IPS-20b (cell line): ENCODE results near the gene FUT7.

Experiments
- H3K27ac ChIP-seq: one replicate; pipeline ENCODE4 v1.5.1; 2013; ENCODE audit warnings: low read length
- H3K27me3 ChIP-seq: 2 replicates; pipeline ENCODE4 v1.6.1; 2013; ENCODE audit warnings: mild to moderate bottlenecking, low read length, inconsistent platforms; ENCODE audit not compliant: insufficient read depth
- H3K36me3 ChIP-seq: 2 replicates; pipeline ENCODE4 v1.6.1; 2013; ENCODE audit warnings: low read depth, mild to moderate bottlenecking, inconsistent platforms, low read length, moderate library complexity; ENCODE audit not compliant: insufficient read depth
- H3K4me1 ChIP-seq: 2 replicates; pipeline ENCODE4 v1.6.1; 2013; ENCODE audit warnings: mild to moderate bottlenecking, control low read depth, inconsistent platforms, low read length, moderate library complexity; ENCODE audit not compliant: insufficient read depth
- H3K4me3 ChIP-seq: 2 replicates; pipeline ENCODE4 v1.5.1; 2013; ENCODE audit warnings: mild to moderate bottlenecking, low read length, inconsistent platforms
- H3K9ac ChIP-seq: 2 replicates; pipeline ENCODE4 v1.6.1; 2013; ENCODE audit warnings: low read depth, mild to moderate bottlenecking, inconsistent platforms, low read length, moderate library complexity
- H3K9me3 ChIP-seq: 2 replicates; pipeline ENCODE4 v1.6.1; 2013; ENCODE audit warnings: mild to moderate bottlenecking, low read depth, low read length, inconsistent platforms; ENCODE audit not compliant: insufficient read depth

FUT7 gene

GRCh38 chr9:137044037-137044436 lies 12.1 kb upstream of the FUT7 start:
- Histone ChIP-seq H3K4me1 (no peaks in the 10 kb centered on the region), H3K27me3 (peaks cover 43% of the 10 kb centered on the region), H3K9ac (no peak overlapping the region), H3K9me3 (no peaks in the 10 kb centered on the region), H3K36me3 (no peaks in the 10 kb centered on the region), H3K27ac (no peak overlapping the region), H3K4me3 (no peak overlapping the region)

DNA sequence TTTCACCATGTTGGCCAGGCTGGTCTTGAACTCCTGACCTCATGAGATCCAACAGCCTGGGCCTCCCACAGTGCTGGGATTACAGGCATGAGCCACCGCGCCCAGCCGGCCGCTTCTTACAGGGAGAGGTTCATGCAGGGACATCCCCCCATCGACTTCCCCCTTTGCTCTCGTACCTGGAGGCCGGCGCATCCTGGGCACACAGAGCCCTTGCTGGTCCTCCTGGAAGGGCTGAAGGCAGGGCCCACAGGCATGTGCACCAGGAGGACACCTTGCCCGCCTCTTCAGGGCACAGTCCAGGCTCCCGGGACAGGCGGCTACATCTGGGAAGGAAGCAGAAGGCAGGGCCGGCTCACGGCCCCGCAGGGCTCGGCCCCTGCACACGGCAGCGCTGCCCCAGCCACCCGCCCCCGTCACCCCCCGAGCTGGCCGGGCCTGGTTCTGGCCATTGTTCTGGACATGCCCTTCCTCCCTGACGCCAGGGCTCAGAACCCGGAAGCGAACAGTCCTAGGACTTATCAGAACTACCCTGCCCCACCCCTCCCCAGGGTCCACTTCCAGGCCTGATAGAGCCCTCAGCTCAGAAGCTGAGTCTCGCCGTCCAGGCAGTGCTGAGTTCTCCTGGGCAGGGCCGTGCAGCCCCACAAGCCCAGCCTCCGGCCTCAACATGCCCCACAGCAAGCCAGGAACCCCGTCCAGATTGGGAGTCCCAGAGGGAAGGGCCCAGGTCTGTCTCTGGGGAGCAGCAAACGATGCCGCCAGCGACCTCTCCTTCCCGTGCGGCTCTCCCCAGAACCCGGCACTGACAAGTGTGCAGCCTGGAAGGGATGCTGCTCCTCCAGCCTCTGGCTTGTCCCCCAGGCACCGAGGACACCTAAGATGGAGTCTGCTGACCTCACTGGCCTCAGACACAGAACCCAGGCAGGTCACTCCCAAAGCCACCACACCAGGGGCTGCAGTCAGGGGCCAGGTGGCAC lies 11.2 kb upstream of the FUT7 start:
- Histone ChIP-seq H3K4me3 (no peak overlapping the region), H3K9ac (no peak overlapping the region)

DNA sequence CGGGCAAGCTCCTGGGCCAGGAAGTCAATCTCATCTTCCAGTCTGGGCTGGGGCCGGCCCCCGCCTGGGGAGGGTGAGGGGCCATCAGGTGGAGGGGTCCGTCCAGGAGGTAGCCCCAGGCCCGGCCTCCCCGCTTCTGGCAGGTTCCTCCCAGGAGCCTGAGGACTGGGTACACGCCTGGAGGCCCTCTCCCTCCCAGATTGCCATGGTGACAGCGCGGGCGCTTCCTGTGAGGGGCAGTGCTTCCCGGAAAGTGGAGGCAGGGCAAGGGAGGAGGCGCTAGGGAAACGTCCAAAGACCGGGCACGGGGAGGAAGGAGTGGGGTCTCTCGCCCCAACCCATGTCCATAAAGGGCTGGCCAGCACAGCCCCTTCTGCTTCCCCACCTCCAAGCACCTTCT lies 9.2 kb upstream of the FUT7 start:
- H3K4me3 ChIP-seq: no peak overlapping the region
- no peak overlapping the region for H3K9ac ChIP-seq
- H3K27me3 ChIP-seq: peaks cover 22% of the 10 kb centered on the region
- no peak overlapping the region for H3K27ac ChIP-seq
- no peaks in the 10 kb centered on the region for H3K9me3 ChIP-seq
- H3K4me1 ChIP-seq: no peaks in the 10 kb centered on the region
- no peaks in the 10 kb centered on the region for H3K36me3 ChIP-seq

More for the DNA sequence above, 11.2 kb upstream of the FUT7 start:
- Histone ChIP-seq H3K9me3 (no peaks in the 10 kb centered on the region), H3K27ac (no peak overlapping the region), H3K27me3 (peaks cover 37% of the 10 kb centered on the region), H3K4me1 (no peaks in the 10 kb centered on the region), H3K36me3 (no peaks in the 10 kb centered on the region)

- Histone ChIP-seq H3K9me3 (no peaks in the 10 kb centered on the region), H3K27ac (no peak overlapping the region), H3K9ac (no peak overlapping the region), H3K27me3 (peaks cover 22% of the 10 kb centered on the region), H3K4me1 (no peaks in the 10 kb centered on the region), H3K36me3 (no peaks in the 10 kb centered on the region), H3K4me3 (no peak overlapping the region)
Observed at GRCh38 chr9:137040568-137040967, 8.7 kb upstream of the FUT7 start.

DNA sequence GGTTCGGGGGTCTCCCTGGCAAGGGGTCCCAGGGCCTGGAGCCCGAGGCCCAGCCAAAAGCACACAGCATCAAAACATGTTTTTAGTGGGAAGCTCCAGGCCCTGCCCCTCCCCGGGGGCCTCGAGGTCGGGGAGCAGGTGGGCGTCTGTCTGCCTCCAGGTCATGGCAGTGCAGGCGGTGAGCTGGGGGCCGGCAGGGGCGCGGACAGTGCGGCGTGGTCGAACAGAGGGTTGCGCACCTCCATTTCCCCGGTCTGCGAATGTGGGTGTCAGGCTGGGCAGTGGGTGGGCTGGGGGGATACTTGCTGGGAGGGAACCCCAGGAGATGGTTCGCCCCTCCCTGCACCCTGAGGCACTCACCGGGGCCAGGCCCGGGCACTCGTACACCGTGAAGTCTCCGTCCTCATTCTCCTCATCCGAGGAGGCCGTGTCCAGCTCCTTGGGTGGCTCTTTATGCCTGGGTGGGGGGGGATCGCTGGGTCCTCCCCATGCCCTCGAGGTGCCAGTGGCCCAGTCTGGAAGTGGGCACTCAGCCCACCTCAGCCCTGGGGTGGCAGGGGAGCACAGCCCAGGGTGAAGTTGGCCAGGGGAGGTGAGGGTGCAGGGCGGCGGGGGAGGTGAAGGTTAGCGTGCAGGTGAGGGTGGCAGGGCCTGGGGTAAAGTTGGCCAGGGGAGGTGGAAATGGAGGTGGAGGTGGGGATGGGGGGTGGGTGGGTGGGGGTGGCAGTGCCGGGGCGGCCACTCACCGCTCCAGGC lies 7.9 kb upstream of the FUT7 start:
- Histone ChIP-seq H3K36me3 (no peaks in the 10 kb centered on the region), H3K27me3 (peaks cover 17% of the 10 kb centered on the region), H3K27ac (no peak overlapping the region), H3K4me3 (no peak overlapping the region), H3K4me1 (no peaks in the 10 kb centered on the region), H3K9me3 (no peaks in the 10 kb centered on the region), H3K9ac (no peak overlapping the region)

- H3K27ac ChIP-seq: no peak overlapping the region
- peaks cover 13% of the 10 kb centered on the region for H3K27me3 ChIP-seq
- no peak overlapping the region for H3K4me3 ChIP-seq
- H3K4me1 ChIP-seq: no peaks in the 10 kb centered on the region
- no peak overlapping the region for H3K9ac ChIP-seq
- H3K36me3 ChIP-seq: no peaks in the 10 kb centered on the region
- H3K9me3 ChIP-seq: no peaks in the 10 kb centered on the region
Observed at GRCh38 chr9:137038916-137039315, 7.0 kb upstream of the FUT7 start.

DNA sequence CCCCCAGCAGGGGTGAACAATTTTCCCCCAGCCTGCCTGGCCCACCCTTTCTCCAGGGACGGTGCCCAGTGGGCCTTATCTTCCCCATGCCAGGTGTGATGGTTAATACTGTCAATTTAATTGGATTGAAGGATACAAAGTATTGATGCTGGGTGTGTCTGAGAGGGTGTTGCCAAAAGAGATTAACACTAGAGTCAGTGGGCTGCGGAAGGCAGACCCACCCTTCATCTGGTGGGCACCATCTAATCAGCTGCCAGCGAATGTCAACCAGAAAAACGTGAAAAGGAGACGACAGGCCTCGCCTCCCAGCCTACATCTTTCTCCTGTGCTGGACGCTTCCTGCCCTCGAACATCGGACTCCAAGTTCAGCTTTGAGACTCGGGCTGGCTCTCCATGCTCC lies 5.6 kb upstream of the FUT7 start:
- no peak overlapping the region for H3K9ac ChIP-seq
- no peaks in the 10 kb centered on the region for H3K36me3 ChIP-seq
- H3K4me3 ChIP-seq: no peak overlapping the region
- no peak overlapping the region for H3K27ac ChIP-seq
- H3K9me3 ChIP-seq: no peaks in the 10 kb centered on the region
- H3K4me1 ChIP-seq: no peaks in the 10 kb centered on the region
- H3K27me3 ChIP-seq: peaks cover 8% of the 10 kb centered on the region; the same call in 1 of the 2 replicates

DNA sequence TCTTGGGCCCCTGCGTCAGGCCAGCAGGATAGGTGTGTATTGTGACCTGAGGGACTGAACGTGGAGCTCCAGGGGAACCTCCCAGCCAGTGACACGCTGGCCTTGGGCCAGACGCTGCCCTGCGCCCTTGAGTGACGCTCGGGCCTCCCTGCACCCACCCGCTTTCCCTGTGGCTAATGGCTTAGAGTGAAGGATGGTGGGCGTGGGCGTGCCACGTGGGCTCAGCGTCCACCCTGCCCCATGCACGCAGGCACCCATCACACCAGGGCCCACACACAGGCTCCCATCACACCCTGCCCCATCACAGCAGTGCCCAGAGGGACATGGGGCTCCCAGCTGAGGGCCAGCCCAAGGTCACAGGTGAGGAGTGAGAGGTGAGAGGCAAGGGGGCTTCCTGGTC lies 5.1 kb upstream of the FUT7 start:
- Histone ChIP-seq H3K27me3 (peaks cover 8% of the 10 kb centered on the region; the same call in 1 of the 2 replicates), H3K27ac (no peak overlapping the region), H3K4me3 (no peak overlapping the region), H3K9ac (no peak overlapping the region), H3K36me3 (no peaks in the 10 kb centered on the region), H3K9me3 (no peaks in the 10 kb centered on the region), H3K4me1 (no peaks in the 10 kb centered on the region)

DNA sequence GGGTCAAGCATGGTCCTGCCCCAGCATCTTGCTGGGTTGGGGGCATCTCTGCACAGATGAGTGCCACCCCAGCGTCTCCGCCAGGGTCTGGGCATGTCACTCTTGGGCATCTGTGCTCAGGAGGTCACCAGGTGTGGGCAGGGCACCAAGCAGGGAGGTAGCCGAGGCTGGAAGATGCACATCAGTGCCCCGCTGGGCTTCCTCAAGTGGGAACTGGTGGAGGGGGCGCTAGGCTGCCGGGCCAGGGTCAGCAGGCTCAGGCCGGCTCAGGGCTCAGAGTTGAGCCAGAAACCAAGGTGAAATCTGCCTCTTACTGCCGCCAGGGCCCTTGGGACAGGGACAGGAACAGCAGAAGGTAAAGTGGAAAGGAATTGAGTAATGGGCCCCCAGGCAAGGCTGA lies 4.0 kb upstream of the FUT7 start:
- Histone ChIP-seq H3K4me3 (no peak overlapping the region), H3K27ac (no peak overlapping the region), H3K4me1 (no peaks in the 10 kb centered on the region), H3K9ac (no peak overlapping the region), H3K9me3 (no peaks in the 10 kb centered on the region), H3K36me3 (no peaks in the 10 kb centered on the region), H3K27me3 (peaks cover 8% of the 10 kb centered on the region; the same call in 1 of the 2 replicates)

GRCh38 chr9:137035507-137035834 lies 3.6 kb upstream of the FUT7 start:
- Histone ChIP-seq H3K27me3 (peaks cover 8% of the 10 kb centered on the region; the same call in 1 of the 2 replicates), H3K4me1 (no peaks in the 10 kb centered on the region), H3K36me3 (no peaks in the 10 kb centered on the region), H3K9ac (no peak overlapping the region), H3K4me3 (no peak overlapping the region), H3K9me3 (no peaks in the 10 kb centered on the region), H3K27ac (no peak overlapping the region)

DNA sequence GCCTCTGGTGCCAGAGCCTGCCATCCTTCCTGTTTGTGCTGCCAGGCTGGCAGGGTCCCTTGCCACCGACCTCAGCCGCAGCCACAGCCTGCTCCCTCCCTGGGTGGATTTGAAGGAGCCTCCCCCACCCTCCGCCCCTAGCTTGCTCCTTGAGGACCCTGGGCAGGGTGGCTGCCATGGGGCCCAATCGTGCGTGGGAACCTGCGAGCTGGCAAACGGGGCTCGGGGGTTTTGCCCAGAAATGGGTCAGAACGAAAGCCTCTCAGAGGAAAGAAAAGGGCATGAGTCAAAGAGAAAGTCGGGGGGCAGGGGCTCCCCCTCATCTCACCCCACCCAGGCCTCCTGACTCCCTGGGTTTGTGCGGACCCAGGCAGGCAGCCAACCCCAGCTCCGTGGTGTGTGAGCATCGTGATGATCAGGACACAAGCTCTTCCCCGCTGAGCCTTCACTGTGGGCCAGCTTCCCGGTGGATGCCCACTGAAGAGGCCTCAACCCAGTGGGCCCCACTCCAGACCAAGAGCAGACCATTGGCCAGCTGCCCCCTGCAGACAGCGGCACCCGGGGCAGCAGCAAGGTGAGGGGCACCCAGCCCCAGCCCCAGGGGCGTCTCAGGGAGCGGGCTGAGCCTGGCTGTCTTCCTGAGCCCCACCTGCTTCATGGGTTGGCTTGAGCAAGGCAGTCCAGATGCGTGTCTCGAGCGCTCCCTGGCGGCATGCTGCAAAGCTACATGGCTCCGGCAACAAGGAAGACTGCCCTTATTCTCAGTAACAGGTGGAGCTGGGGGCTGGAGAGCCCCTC lies 3.0 kb upstream of the FUT7 start:
- H3K4me1 ChIP-seq: no peaks in the 10 kb centered on the region
- no peaks in the 10 kb centered on the region for H3K9me3 ChIP-seq
- H3K36me3 ChIP-seq: no peaks in the 10 kb centered on the region
- H3K4me3 ChIP-seq: no peak overlapping the region
- H3K27ac ChIP-seq: no peak overlapping the region
- peaks cover 8% of the 10 kb centered on the region; the same call in 1 of the 2 replicates for H3K27me3 ChIP-seq
- H3K9ac ChIP-seq: no peak overlapping the region
